ENCODE results near the gene RNU1-3. TPM values are rescaled to one million over a fixed set of nuclear protein-coding genes. Genes with fewer than 3 reads are reported as not detected.
"Not testable (repeated sequence)": the region's sequence is repeated elsewhere in the genome, so short reads cannot be mapped to it uniquely, and the experiment has no call there.

Gene RNU1-3
- total and polyA plus RNA-seq, 2 experiments from 2014 or later, result under 0.01 TPM; not detected in 1

GRCh38 chr1:16642025-16642966, 24.5 kb downstream of the RNU1-3 start:
- peaks cover 23% of the 10 kb centered on the region for H3K4me1 ChIP-seq (ENCODE audit: insufficient read depth)
- H3K36me3 ChIP-seq (replicated peaks; ENCODE audit: insufficient read depth, low read depth); H3K9me3 ChIP-seq (ENCODE audit: low read depth); H4K20me1 ChIP-seq (ENCODE audit: insufficient read depth, poor library complexity, severe bottlenecking); H3K27me3 ChIP-seq; H3K9me2 ChIP-seq (replicated peaks; ENCODE audit: insufficient read depth); H3K4me3 ChIP-seq; H3K27ac ChIP-seq; H2AFZ ChIP-seq; DNase-seq (ENCODE audit: low spot score): not testable (repeated sequence)
- WGBS (ENCODE audit: low lambda C conversion rate, missing lambda C conversion rate), result 80% methylated on average over 8 of the region's 9 CpGs
- peaks cover 62% of the 10 kb centered on the region for H3K79me2 ChIP-seq
- peak overlapping the region; percentile 80 for H3K4me2 ChIP-seq

GRCh38 chr1:16641159-16641975, 25.4 kb downstream of the RNU1-3 start:
- not testable (repeated sequence) for H3K27ac ChIP-seq; H3K4me2 ChIP-seq; H4K20me1 ChIP-seq (ENCODE audit: insufficient read depth, poor library complexity, severe bottlenecking); H3K4me3 ChIP-seq; H3K27me3 ChIP-seq; H3K36me3 ChIP-seq (replicated peaks; ENCODE audit: insufficient read depth, low read depth); H3K9me2 ChIP-seq (replicated peaks; ENCODE audit: insufficient read depth); H2AFZ ChIP-seq; H3K9me3 ChIP-seq (ENCODE audit: low read depth); DNase-seq (ENCODE audit: low spot score)
- Histone ChIP-seq H3K79me2 (peaks cover 71% of the 10 kb centered on the region), H3K4me1 (ENCODE audit: insufficient read depth) (peaks cover 23% of the 10 kb centered on the region)
- 96% methylated on average over 8 of the region's 8 CpGs for WGBS (ENCODE audit: low lambda C conversion rate, missing lambda C conversion rate)

- WGBS (ENCODE audit: low lambda C conversion rate, missing lambda C conversion rate), result 62% methylated on average over 11 of the region's 11 CpGs
- H3K9me2 ChIP-seq (replicated peaks; ENCODE audit: insufficient read depth); H3K4me3 ChIP-seq; H4K20me1 ChIP-seq (ENCODE audit: insufficient read depth, poor library complexity, severe bottlenecking); H3K36me3 ChIP-seq (replicated peaks; ENCODE audit: insufficient read depth, low read depth); DNase-seq (ENCODE audit: low spot score); H3K27me3 ChIP-seq; H3K9me3 ChIP-seq (ENCODE audit: low read depth); H3K4me2 ChIP-seq; H3K27ac ChIP-seq; H2AFZ ChIP-seq: not testable (repeated sequence)
- peaks cover 89% of the 10 kb centered on the region for H3K79me2 ChIP-seq
- peaks cover 15% of the 10 kb centered on the region for H3K4me1 ChIP-seq (ENCODE audit: insufficient read depth)
Measured at GRCh38 chr1:16639091-16640031, 27.4 kb downstream of the RNU1-3 start.

DNA sequence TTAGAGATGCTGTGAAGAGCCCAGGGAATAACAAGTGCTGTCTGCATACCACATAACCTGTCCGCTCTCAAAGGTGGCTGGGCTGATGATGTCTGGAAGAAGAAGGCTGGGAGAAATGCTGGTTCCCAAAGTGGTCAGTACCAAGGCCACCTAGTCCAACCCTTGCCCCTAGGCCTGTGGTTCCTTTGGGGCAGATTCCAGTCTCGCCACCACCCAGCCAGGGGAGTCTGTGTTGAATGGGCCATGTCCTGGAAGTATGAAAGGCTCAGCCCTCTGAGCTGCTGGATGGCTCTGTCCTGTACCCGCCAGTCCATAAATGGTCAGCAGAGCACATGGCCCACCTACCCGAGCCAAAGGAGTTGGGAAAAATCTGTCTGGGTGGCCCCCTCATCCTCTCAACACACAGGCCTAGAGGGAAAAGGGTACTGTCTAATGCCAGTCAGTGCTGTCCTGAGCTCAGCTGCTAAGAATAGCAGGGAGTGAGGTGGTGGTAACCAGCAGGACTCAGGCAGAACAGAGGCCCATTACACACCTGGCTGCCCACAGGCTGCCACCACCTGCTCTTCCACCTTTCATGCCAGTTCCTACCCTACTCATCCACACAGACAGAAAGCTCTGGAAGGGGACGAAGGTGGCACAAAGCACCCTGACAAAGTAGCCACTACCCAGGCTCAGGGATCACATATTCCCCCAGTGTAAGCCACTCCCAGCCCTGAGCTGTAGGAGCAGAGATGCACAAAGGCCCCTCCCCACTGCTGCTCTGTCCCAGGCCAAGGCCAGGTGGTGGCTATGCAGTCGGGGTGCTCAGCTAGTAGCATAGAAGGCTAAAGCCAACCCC, 28.6 kb downstream of the RNU1-3 start:
- H3K4me2 ChIP-seq; H3K27ac ChIP-seq; H3K27me3 ChIP-seq; H4K20me1 ChIP-seq (ENCODE audit: insufficient read depth, poor library complexity, severe bottlenecking); H3K9me3 ChIP-seq (ENCODE audit: low read depth); H3K9me2 ChIP-seq (replicated peaks; ENCODE audit: insufficient read depth); H3K36me3 ChIP-seq (replicated peaks; ENCODE audit: insufficient read depth, low read depth); H2AFZ ChIP-seq; H3K4me3 ChIP-seq; H3K4me1 ChIP-seq (ENCODE audit: insufficient read depth); DNase-seq (ENCODE audit: low spot score): not testable (repeated sequence)
- WGBS (ENCODE audit: low lambda C conversion rate, missing lambda C conversion rate), result 93% methylated on average over 6 of the region's 6 CpGs
- peaks cover 76% of the 10 kb centered on the region for H3K79me2 ChIP-seq

DNA sequence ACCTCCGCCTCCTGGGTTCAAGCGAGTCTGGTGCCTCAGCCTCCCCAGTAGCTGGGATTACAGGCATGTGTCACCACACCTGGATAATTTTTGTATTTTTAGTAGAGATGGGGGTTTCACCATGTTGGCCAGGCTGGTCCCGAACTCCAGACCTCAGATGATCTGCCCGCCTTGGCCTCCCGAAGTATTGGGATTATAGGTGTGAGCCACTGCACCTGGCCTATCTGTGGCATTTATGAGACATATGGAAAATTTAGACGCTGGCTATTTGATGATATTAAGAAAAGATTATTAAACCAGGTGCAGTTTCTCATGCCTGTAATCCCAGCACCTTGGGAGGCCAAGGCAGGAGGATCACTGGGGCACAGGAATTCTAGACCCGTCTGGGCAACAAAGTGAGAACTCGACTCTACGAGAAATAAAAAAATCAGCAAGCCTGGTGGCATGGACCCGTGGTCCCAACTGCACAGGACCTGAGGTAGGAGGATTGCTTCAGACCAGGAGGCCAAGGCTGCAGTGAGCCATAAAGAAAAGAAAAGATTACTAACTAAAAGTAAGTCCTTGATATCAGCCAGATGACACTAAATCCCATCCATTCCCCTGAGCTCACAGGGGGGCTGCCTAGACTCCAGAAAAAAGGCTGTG, 30.1 kb downstream of the RNU1-3 start:
- H3K36me3 ChIP-seq (replicated peaks; ENCODE audit: insufficient read depth, low read depth), result not testable (repeated sequence)

DNA sequence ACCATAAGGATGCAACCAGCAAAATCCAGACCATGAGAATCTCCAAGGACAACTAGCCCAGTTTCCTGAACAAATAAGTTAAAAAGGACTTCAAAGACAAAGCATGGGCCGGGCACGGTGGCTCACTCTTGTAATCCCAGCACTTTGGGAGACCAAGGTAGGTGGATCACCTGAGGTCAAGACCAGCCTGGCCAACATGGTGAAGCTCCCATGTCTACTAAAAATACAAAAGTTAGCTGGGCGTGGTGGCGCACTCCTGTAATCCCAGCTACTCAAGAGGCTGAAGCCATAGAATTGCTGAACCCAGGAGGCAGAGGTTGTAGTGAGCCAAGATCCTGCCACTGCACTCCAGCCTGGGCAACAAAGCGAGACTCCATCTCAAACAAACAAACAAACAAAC, 30.8 kb downstream of the RNU1-3 start:
- not testable (repeated sequence) for H3K27ac ChIP-seq; H4K20me1 ChIP-seq (ENCODE audit: insufficient read depth, poor library complexity, severe bottlenecking); H3K4me2 ChIP-seq; H3K9me3 ChIP-seq (ENCODE audit: low read depth); H3K27me3 ChIP-seq; H3K36me3 ChIP-seq (replicated peaks; ENCODE audit: insufficient read depth, low read depth); H3K4me1 ChIP-seq (ENCODE audit: insufficient read depth); H3K4me3 ChIP-seq; DNase-seq (ENCODE audit: low spot score); H2AFZ ChIP-seq; H3K9me2 ChIP-seq (replicated peaks; ENCODE audit: insufficient read depth)
- WGBS (ENCODE audit: low lambda C conversion rate, missing lambda C conversion rate), result 98% methylated on average over 5 of the region's 5 CpGs
- peaks cover 58% of the 10 kb centered on the region for H3K79me2 ChIP-seq

More for the DNA sequence above, 30.1 kb downstream of the RNU1-3 start:
- H3K27ac ChIP-seq; H3K4me1 ChIP-seq (ENCODE audit: insufficient read depth); H3K4me2 ChIP-seq; H3K27me3 ChIP-seq; H2AFZ ChIP-seq; H3K9me3 ChIP-seq (ENCODE audit: low read depth); H3K9me2 ChIP-seq (replicated peaks; ENCODE audit: insufficient read depth); H4K20me1 ChIP-seq (ENCODE audit: insufficient read depth, poor library complexity, severe bottlenecking); DNase-seq (ENCODE audit: low spot score); H3K4me3 ChIP-seq: not testable (repeated sequence)
- WGBS (ENCODE audit: low lambda C conversion rate, missing lambda C conversion rate), result 88% methylated on average over 10 of the region's 10 CpGs
- H3K79me2 ChIP-seq, result peaks cover 63% of the 10 kb centered on the region

DNA sequence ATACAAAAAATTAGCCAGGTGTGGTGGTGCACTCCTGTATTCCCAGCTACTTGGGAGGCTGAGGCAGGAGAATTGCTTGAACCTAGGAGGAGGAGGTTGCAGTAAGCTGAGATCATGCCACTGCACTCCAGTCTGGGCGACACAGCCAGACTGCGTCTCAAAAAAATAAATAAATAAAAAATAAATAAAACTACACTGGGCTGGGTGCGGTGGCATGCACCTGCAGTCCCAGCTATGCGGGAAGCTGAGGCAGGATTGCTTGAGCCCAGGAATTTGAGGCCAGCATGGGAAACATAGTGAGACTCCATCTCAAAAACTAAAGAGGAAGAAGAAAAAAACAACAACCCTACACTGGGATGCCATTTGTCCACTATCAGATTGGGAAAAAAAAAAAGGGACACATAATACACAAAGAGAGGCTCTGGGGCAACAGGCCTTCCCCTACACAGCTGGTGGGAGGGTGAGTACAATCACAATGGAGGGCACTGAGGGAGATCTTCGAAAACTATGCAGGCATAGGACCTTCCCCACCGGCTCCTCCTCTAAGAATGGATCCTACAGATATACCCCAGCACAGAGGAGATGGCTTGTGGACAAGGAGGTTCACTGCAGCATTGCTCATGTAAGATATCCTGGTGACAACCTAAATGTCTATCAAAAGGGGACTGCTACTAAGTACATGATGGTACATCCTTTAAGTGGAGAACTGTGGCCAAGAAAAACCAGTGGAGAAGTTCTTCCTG, 33.0 kb downstream of the RNU1-3 start:
- H3K27ac ChIP-seq; H4K20me1 ChIP-seq (ENCODE audit: insufficient read depth, poor library complexity, severe bottlenecking); H3K9me3 ChIP-seq (ENCODE audit: low read depth); H3K27me3 ChIP-seq; H3K9me2 ChIP-seq (replicated peaks; ENCODE audit: insufficient read depth); H2AFZ ChIP-seq; H3K36me3 ChIP-seq (replicated peaks; ENCODE audit: insufficient read depth, low read depth); H3K4me1 ChIP-seq (ENCODE audit: insufficient read depth); H3K4me3 ChIP-seq; DNase-seq (ENCODE audit: low spot score); H3K4me2 ChIP-seq: not testable (repeated sequence)
- peaks cover 37% of the 10 kb centered on the region for H3K79me2 ChIP-seq
- 98% methylated on average over 6 of the region's 6 CpGs for WGBS (ENCODE audit: low lambda C conversion rate, missing lambda C conversion rate)
